HG03066 (cell line): ENCODE results near the gene DDR1.
"Not testable (repeated sequence)": the region's sequence is repeated elsewhere in the genome, so short reads cannot be mapped to it uniquely, and the experiment has no call there.

Experiments used
- ATAC-seq: cut with Tn5 transposase; IDR thresholded peaks from one replicate; pipeline ENCODE4 v1.9.1; 2021; ENCODE audit warnings: low read depth; ENCODE audit not compliant: unreplicated experiment

Gene DDR1

DNA sequence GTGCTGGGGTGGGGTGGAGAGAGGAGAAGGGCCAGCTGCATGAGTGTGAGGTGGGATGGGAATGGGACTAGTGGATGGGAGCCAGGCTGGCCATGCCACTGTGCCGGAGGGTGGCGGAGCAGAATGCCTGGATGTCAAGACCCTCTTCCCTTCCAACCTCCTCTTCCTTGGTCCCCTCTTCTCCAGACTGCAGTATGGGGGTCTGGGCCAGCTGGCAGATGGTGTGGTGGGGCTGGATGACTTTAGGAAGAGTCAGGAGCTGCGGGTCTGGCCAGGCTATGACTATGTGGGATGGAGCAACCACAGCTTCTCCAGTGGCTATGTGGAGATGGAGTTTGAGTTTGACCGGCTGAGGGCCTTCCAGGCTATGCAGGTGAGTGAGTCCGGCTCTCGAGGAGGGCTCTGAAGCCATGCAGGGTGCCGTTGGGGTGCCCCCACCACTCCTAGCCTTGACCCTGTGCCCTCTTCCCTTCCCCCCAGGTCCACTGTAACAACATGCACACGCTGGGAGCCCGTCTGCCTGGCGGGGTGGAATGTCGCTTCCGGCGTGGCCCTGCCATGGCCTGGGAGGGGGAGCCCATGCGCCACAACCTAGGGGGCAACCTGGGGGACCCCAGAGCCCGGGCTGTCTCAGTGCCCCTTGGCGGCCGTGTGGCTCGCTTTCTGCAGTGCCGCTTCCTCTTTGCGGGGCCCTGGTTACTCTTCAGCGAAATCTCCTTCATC lies 7.7 kb downstream of the DDR1 start:
- ATAC-seq, result no peak

DNA sequence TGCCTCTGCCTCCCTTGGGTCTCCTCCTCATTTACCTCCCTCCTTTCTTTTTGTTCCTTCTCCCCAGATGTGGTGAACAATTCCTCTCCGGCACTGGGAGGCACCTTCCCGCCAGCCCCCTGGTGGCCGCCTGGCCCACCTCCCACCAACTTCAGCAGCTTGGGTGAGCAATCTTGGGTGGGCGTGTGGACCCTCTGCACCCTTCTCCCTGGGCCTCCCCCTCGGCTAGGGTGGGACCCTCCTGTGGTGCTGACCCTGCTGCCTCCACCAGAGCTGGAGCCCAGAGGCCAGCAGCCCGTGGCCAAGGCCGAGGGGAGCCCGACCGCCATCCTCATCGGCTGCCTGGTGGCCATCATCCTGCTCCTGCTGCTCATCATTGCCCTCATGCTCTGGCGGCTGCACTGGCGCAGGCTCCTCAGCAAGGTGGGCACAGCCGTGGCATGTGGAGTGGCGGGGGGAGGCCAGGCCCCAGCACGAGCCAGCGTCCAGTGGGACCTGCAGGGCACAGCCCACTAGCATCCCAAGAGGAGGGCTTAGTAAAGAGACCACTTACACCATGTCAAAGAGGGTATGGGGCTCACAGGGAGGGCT lies 8.8 kb downstream of the DDR1 start:
- ATAC-seq, result no peak

DNA sequence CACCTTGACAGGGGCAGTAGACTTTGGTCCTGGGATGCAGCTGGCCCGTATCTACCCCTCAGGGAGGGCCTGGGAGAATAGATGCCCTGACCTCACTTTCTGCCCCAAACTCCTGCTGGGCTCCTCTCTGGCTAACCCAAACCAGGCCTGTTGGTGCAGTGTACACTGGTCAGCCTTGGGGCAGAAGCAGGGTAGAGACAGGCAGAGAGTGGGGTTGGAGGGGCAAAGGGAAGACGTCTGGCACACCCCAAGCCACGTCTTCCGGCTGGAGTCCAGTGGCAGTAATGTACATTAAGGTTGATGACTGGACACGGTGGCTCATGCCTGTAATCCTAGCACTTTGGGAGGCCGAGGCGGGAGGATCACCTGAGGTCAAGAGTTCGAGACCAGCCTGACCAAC lies 9.3 kb downstream of the DDR1 start:
- no peak for ATAC-seq

DNA sequence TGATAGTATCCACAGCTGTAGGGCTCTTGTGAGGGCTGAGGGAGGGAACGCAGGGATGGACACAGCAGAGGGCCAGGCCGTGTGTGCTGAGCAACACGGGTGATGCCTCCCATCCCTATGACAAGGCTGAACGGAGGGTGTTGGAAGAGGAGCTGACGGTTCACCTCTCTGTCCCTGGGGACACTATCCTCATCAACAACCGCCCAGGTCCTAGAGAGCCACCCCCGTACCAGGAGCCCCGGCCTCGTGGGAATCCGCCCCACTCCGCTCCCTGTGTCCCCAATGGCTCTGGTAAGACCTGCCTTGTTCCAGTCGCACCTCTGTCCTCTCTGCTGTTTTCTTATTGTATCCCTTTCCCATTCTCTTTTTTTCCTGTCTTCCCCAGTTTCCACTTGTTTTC lies 10.1 kb downstream of the DDR1 start:
- ATAC-seq, result no peak

- no peak for ATAC-seq
These were observed 10.6 kb downstream of the DDR1 start for GRCh38 chr6:30894935-30895334.

GRCh38 chr6:30895343-30895742 lies 11.0 kb downstream of the DDR1 start:
- ATAC-seq, result no peak

DNA sequence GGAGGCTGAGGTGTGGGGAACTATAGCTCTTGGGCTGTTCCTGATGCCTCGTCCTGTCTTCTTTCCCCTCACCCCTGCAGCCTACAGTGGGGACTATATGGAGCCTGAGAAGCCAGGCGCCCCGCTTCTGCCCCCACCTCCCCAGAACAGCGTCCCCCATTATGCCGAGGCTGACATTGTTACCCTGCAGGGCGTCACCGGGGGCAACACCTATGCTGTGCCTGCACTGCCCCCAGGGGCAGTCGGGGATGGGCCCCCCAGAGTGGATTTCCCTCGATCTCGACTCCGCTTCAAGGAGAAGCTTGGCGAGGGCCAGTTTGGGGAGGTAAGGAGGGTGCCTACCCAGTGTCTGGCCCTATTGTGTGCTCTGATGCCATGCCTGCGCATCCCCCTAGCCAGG lies 12.2 kb downstream of the DDR1 start:
- no peak for ATAC-seq

GRCh38 chr6:30897882-30898281 lies 13.6 kb downstream of the DDR1 start:
- ATAC-seq, result no peak

DNA sequence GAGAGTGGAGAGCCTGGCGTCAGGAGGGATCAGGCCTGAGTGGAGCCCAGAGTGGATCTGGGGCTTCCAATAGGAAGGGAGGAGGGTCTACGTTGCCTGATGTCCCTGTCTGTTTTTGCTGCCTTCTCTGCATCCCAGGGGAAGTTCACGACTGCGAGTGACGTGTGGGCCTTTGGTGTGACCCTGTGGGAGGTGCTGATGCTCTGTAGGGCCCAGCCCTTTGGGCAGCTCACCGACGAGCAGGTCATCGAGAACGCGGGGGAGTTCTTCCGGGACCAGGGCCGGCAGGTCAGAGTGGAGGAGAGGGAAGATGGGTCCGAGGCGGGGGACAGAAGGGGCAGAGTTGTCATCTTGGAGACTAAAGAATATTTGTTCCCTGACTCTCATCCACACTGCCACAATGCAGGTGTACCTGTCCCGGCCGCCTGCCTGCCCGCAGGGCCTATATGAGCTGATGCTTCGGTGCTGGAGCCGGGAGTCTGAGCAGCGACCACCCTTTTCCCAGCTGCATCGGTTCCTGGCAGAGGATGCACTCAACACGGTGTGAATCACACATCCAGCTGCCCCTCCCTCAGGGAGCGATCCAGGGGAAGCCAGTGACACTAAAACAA lies 14.5 kb downstream of the DDR1 start:
- ATAC-seq, result no peak

DNA sequence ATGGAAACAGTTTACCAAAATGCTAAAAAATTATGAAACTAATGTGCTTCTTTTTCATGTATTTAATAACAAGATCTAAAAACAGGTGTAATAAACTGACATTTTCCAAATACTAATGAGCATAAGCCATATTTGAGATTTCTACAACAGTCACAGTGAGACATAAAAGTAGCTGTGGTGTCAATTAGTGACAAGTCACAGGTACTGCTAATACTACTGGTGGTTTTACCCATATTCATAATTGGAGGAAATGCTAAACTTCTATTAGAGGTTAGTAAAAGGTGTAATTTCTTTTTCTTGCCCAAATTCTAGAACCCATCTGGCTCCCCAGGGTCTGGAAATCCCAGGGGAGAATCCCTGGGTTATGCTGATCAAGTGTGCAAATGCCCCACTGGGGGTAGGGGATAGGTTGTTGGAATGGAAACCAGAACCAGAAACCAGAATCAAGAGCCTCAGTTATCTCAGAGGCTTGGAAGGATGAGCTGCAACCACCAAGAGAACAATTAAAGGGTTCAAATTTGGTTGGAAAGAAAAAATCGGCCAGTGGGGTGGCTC lies 16.6 kb downstream of the DDR1 start:
- no peak for ATAC-seq

- ATAC-seq, result no peak
These were observed 17.1 kb downstream of the DDR1 start for GRCh38 chr6:30901436-30901835.

DNA sequence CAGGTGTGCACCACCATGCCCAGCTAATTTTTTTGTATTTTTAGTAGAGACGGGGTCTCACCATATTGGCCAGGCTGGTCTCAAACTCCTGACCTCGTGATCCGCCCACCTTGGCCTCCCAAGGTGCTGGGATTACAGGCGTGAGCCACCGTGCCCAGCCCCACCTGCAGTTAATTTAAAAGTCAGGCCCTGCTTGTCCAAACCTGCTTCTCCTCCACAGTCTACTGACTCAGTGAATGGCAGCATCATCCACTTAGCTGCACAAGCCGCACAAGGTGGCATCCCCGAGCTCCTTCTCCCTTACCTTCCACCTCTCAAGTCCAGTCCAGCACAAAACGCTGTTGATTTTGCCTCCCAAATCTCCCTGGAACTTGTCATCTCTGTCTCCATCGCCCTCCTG lies 17.9 kb downstream of the DDR1 start:
- not testable (repeated sequence) for ATAC-seq

DNA sequence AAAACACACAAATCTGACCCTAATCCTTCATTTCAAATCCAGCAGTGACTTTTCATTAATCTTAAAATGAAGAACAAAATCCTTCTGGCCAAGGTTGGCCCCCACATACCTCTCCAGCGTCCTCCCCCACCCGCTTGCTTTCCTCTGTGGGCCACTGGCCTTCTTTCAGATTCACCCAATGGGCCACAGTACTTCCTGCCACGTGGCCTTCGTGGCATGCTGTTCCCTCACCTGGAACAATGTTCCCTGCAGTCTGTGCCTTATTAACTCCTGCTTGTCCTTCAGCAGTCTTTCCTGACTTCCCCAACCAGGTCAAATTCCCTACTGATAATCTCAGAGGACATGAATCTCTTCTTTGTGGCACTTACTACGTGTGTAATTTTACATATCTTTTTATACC lies 18.4 kb downstream of the DDR1 start:
- no peak for ATAC-seq

GRCh38 chr6:30903236-30903635 lies 18.9 kb downstream of the DDR1 start:
- ATAC-seq, result no peak

DNA sequence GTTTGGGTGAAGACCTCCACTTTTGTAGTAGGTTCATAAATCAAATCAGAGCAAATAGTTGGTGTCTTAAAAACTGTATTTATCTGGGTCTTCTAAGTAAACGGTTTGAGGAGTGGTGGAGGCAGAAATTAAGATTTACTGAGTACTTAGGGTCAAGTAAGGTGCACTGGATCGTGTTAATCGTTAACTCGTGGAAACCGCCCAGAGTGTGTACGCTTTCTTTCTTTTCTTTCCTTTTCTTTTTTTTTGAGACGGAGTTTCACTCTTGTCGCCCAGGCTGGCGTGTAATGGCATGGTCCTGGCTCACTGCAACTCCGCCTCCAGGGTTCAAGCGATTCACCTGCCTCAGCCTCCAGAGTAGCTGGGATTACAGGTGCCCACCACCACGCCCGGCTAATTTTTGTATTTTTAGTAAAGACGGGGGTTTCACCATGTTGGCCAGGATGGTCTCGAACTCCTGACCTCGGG lies 23.0 kb downstream of the DDR1 start:
- not testable (repeated sequence) for ATAC-seq

DNA sequence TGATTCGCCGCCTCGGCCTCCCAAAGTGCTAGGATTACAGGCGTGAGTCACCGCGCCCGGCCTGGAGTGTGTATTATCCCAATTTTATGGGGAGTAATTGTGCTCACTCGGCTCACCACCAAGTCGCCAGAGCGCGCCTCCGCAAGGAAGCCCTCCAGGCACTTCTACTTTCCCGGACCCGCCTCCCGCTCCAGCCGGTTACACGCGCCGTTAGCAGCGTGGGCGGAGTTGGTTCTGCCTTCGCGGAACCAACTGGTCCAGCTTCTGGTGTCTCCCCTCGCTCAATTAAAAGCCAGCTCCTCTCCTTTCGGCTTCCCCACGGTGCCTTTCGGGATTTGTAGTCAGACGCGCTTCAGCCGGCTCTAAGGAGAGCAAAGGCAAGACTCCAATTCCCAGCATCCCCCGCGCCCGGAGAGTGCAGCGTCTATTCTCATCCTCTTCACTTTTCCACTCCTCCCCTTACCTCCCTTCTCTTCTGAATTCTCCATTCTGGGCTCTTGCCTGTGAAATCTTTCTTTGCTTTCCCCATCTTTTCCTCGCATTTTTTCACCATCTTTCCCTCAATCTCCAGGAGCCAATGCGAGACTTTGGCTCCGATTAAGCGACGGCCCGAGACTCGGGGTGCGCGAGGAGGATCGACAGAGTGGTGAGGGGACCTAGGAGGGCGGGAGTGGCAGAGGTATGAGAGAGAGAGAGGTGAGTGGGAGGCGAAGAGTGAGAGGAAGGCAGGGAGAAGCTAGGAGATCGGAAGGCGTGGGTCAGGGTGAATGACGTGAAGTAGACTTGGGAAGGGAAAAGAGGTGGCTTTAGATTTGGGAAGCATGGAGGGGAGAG lies 23.7 kb downstream of the DDR1 start, which contains the start of gene GTF2H4:
Gene GTF2H4, plus strand, starts transcription at position 450 of the 834 bp plus-strand sequence.
- ATAC-seq, result peak; percentile 95

DNA sequence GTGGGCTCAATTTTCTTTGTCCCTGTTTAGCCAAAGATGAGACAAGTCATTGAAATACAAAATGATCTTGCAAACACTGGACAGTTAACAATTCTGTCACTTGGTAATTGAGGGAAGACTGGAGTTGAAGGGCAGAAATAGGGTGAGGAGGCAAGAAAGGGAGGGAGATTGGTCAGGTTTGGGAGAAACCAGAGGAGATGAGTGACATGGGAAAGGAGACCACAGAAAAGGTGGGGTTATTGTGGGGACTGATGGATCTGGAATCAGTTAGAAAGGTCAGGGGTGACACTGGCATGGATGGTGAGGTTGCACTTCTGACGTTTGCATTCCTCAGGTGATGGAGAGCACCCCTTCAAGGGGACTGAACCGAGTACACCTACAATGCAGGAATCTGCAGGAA lies 24.4 kb downstream of the DDR1 start:
- no peak for ATAC-seq

DNA sequence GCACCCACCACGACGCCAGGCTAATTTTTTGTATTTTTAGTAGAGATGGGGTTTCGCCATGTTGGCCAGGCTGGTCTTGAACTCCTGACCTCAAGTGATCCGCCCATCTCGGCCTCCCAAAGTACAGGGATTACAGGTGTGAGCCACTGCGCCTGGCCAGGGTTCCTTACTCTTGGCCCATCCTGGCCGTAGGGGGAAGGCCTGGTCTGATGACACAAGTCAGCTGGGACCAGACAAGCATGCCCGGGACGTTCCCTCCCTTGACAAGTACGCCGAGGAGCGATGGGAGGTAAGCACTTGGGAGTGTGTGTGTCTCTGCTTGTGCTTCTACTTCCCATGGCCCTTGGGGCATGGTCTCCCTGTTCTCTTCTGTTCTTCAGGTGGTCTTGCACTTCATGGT lies 26.2 kb downstream of the DDR1 start:
- ATAC-seq, result not testable (repeated sequence)

- no peak for ATAC-seq
These were observed 28.6 kb downstream of the DDR1 start for GRCh38 chr6:30912746-30913520.

- ATAC-seq, result no peak
These were observed 29.4 kb downstream of the DDR1 start for GRCh38 chr6:30913721-30914075.
